Endothelial cell of umbilical vein (primary cell): ENCODE data around the gene CD19.
"Not testable (repeated sequence)": the region's sequence is repeated elsewhere in the genome, so short reads cannot be mapped to it uniquely, and the experiment has no call there.

Source experiments
- CTCF ChIP-seq, 2 donors: IDR thresholded peaks; 1 replicate in 1 of 2; 2 replicates in 1 of 2; pipeline ENCODE4 v1.5.1; 2011; ENCODE audit warnings: low read length in 2 of 2, mild to moderate bottlenecking in 2 of 2, moderate library complexity in 2 of 2, control low read depth in 1 of 2, inconsistent platforms in 1 of 2, low read depth in 1 of 2; ENCODE audit not compliant: insufficient read depth in 1 of 2; ENCODE audit errors: extremely low read depth in 1 of 2
- MAX ChIP-seq: IDR thresholded peaks from 2 replicates; pipeline ENCODE4 v1.6.1; 2011; ENCODE audit not compliant: insufficient read depth, insufficient read length
- POLR2A ChIP-seq: IDR thresholded peaks from 2 replicates; pipeline ENCODE4 v1.6.1; 2012; ENCODE audit warnings: low read depth, mild to moderate bottlenecking, control low read depth, low read length
- POLR2AphosphoS5 ChIP-seq: IDR thresholded peaks from 2 replicates; pipeline ENCODE4 v1.6.1; 2012; ENCODE audit warnings: low read depth, mild to moderate bottlenecking, control low read depth, low read length, moderate library complexity; ENCODE audit not compliant: insufficient read depth

- not testable (repeated sequence) for TF ChIP-seq MAX; CTCF (IDR thresholded peaks at IDR 0.05; ENCODE audit: extremely low read depth in 1 of 2, insufficient read depth in 1 of 2, low read depth in 1 of 2, low read length in 2 of 2); POLR2A; POLR2AphosphoS5
These were observed 48.6 kb downstream of the CD19 start for GRCh38 chr16:28980330-28980729.
